Limb (tissue), 2 donors: ENCODE results near the gene LIN7C.
"Not testable (repeated sequence)": the region's sequence is repeated elsewhere in the genome, so short reads cannot be mapped to it uniquely, and the experiment has no call there.

Experiments
- DNase-seq, 2 donors: peaks; one replicate each; pipeline ENCODE4 v3.0.0-alpha.2; 2016; ENCODE audit errors: extremely low spot score in 2 of 2

The LIN7C gene, protein sequence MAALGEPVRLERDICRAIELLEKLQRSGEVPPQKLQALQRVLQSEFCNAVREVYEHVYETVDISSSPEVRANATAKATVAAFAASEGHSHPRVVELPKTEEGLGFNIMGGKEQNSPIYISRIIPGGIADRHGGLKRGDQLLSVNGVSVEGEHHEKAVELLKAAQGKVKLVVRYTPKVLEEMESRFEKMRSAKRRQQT

GRCh38 chr11:27506200-27507182 is at the start of gene LIN7C:
LIN7C (minus strand) TSS chr11:27506769; CDS start chr11:27506752, 17 bp downstream.
- DNase-seq, result peak; percentile 97 to 98

- no peak for DNase-seq
These were observed 48.7 kb upstream of the LIN7C start for GRCh38 chr11:27555264-27555663.

DNA sequence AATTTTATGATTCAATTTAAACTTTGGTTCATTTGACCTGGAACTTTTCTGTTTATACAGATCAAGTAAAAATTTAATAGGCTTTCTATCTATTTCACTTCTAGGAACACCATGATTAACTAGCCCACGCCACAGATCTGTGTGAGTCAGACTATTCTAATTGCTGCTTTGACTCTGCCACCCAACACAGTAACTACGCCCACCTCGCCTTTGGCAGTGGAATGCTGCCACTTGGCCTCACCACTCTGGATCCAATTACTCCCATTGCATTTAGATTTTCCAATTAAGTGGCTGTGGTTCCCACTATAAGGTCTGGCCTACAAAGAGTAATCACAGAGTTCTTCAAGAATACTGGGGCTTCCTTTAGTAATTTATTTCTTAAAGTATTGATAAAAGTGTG is 46.6 kb upstream of the LIN7C start:
- no peak for DNase-seq

DNA sequence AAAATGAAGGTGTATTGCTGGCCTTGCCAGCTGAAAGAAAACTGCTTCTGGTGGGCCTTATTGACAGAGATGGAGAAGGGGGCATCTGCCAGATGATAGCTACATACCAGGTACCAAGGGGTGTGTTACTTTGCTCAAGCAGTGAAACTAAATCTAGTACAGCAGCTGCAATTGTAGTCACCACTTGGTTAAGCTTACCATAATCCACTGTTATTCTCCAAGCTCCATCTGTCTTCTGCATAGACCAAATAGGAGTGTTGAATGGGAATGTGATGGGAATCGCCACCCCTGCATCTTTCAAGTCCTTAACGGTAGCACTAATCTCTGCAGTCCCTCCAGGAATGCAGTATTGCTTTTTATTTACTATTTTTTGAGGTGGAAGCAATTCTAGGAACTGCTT is 45.8 kb upstream of the LIN7C start:
- DNase-seq, result no peak

- no peak for DNase-seq
These were observed 44.6 kb upstream of the LIN7C start for GRCh38 chr11:27551127-27551526.

GRCh38 chr11:27545946-27546345 is 39.4 kb upstream of the LIN7C start:
- no peak for DNase-seq

DNA sequence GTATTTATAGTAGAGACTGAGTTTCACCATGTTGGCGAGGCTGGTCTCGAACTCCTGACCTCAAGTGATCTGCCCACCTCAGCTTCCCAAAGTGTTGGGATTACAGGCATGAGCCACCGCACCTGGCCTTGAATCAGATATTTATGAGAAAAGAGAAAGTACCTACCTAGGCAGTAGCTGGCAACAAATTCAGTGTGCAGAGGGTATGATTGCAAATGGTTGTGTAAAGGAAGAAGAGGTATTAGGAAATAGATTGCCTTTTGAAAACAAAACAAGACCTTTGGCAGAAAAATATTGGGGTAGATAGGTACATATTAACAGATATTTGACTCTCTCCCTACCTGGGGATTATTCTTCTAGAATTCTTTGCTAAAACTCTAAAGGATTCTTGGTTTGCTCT is 38.5 kb upstream of the LIN7C start:
- no peak for DNase-seq

- no peak for DNase-seq
These were observed 35.2 kb upstream of the LIN7C start for GRCh38 chr11:27541790-27542189.

GRCh38 chr11:27540051-27540450 is 33.5 kb upstream of the LIN7C start:
- DNase-seq, result no peak

DNA sequence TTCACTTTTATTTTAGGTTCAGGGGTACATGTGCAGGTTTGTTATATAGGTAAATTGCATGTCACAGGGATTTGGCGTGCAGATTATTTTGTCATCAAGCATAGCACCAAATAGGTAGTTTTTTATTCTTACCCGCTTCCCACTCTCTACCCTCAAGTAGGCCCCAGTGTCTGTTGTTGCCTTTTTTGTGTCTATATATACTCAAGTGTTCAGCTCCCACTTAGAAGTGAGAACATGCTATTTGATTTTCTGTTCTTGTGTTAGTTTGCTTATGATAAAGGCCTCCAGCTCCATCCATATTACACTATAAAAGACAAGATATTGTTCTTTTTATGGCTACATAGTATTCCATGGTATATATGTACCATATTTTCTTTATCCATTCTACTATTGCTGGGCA is 28.5 kb upstream of the LIN7C start:
- no peak for DNase-seq

DNA sequence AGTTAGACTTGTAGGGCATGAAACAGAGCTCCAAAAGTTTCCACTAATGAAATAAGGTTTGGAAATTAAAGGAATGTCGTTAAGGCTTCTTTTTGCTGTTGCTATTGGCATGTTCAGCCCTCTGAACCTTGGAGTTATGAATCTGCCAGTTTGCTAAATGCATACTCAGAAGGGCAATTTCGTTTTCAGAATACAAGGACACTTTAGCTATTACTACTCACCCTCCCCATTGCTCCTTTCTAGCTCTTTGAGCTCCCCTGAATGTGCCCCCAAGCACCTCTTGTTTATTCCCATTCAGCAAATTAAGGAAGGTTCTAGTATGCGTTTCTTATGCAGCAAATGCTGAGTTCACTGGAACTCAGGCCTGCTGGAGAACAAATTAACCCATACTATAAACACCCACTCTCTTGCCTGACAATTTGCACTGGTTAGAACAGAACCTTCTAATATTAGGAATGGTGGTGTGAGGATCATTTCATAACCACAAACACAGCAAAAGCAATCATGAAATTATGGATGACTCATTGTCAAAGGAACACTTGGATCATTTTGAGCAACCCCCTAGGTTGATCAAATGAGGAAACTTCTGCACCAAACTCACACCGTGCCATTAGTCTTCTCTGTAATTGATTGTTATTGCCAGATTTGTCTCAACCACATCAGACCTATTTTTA is 26.2 kb upstream of the LIN7C start:
- no peak for DNase-seq

- no peak for DNase-seq
These were observed 22.1 kb upstream of the LIN7C start for GRCh38 chr11:27528712-27529111.

GRCh38 chr11:27526535-27526934 is 20.0 kb upstream of the LIN7C start:
- no peak for DNase-seq

DNA sequence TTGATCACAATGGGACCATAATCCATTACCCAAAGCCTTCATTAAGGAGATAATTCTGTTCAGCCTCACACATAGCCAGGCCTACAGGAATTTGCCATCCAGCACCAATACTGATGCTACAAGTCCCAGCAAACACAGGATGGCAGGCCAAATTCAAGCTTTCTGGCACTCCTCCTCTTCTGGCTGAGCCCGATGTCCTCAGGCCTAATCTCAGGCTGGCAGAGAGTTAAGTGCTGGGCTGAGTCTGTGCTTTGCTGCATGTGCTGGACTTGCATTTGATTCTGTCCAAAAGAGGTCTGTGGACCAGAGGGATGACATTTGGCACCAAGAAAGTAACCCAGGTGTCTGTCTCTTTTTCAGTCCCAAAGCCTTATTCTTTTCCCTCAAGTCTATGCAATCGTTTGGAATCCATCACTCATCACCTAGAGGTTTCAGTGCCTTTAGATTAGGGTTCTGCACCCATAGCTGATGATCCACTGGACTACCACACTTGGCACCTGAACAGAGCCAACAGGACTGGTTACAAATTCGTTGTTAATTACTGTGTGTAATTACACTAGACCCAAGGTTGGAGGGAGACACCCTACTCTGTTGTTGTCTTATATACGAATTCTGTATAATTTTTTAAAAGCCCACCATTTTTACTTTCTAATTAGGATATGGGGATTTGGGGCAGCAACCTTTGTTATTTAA is 19.4 kb upstream of the LIN7C start:
- DNase-seq, result no peak

DNA sequence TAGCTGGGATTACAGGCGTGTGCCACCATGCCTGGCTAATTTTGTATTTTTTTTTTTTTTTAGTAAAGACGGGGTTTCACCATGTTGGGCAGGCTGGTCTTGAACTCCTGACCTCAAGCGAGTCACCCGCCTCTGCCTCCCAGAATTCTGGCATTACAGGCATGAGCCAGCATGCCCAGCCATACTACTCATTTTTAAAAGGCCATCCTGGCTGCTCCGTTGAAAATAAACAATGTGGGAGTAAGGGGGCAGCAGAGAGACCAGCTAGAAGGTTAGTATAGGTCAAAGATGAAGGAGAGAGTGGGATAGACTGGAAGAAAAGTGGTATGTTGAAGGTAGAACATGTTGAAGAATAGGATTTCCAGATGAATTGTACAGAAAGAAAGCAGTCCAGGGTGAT is 17.6 kb upstream of the LIN7C start:
- no peak for DNase-seq

DNA sequence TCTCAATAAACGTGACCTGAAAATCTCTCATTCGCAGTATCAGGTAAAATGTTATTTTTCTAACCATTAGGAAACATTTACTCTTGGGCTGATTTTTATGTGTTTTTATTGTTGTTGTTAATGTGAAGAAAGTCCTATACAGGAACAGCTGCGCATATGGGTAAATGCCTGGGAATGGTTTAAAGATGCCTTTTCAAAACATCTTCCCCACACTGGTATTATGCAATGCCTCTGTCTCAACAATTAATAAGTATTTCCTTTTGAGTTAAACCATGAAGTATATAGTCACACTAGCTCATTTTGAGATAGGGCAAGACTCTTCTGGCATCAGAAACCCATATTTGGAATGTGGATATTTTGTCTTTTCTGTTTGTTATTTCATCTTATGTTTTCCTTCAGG is 13.7 kb upstream of the LIN7C start:
- no peak for DNase-seq

DNA sequence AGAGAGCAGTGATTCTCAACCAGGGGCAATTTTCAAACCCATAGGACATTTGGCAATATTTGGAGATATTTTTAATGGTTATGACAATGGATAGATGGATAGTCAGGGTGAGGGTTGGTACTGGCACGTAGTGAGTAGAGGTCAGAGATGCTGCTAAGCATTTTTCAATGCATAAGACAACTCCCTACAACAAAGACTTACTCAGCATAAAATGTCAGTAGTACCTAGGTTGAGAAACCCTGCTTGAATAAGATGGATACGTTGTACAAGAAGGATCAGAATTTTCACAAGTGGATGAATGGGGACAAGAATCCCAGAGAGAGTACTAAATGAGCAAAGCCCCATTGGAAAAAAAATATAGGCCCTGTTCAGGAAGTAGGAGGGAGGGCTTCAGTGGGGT is 11.9 kb upstream of the LIN7C start:
- no peak for DNase-seq

GRCh38 chr11:27517490-27517889 is 10.9 kb upstream of the LIN7C start:
- not testable (repeated sequence) for DNase-seq

DNA sequence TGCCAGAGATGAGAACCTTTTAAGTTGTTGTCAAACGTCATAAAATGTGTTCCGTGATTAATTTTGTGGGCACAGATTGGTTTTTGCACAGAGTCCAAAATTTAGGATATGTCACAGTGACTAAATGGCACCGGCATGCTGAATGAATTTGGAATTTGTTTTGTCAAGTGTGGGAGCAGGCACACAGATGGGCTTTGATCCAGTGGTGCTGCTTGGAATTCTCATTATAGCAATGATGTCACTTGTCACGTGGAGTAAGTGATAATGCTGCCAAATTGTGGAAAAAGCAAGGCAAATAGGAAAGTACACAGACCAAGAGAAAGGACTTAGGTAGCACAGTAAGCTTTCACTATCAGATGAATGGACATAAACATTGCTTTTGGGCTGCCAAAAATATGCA is 8.0 kb upstream of the LIN7C start:
- no peak for DNase-seq

- DNase-seq, result no peak
These were observed 7.5 kb upstream of the LIN7C start for GRCh38 chr11:27514076-27514475.

DNA sequence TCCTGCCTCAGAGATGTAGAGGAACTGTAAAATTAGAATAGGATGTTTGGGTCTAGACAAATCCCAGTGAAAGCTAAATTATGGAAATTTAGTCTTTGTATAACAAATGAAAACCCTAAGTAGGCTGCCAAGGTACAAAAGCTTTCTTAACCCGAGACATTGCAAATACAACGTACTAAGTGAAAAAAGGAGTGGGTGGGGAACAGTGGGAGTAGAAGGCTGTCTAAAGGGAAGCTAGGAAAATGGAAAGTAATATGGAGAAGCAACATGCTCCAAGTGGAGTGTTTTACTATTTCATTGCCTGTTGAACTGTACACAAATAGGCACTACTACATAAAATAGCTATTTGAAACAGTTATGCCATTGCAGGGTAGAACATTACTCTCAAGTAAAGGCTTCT is 6.8 kb upstream of the LIN7C start:
- DNase-seq, result no peak

GRCh38 chr11:27512238-27512637 is 5.7 kb upstream of the LIN7C start:
- no peak for DNase-seq
